Upper lobe of left lung (tissue), 4 donors: ENCODE measurements around the gene MAB21L2.

Source experiments
- CTCF ChIP-seq, 6 experiments: fragments of 450-650 bp in 4 of 6; fragments of 200-600 bp in 2 of 6; sonication (generic) in 2 of 6; IDR thresholded peaks; one replicate each; pipeline ENCODE4 v1.5.1; 2016 to 2019; ENCODE audit warnings: antibody characterized with exemption in 6 of 6
- EP300 ChIP-seq, 4 donors: sonication (generic); formaldehyde crosslinking; IDR thresholded peaks; one replicate each; pipeline ENCODE4 v1.5.1; 2017; ENCODE audit warnings: antibody characterized with exemption in 4 of 4, control low read depth in 2 of 4
- POLR2AphosphoS5 ChIP-seq, 2 donors: sonication (generic); formaldehyde crosslinking; IDR thresholded peaks; one replicate each; pipeline ENCODE4 v1.5.1; 2017; ENCODE audit warnings: antibody characterized with exemption in 2 of 2

DNA sequence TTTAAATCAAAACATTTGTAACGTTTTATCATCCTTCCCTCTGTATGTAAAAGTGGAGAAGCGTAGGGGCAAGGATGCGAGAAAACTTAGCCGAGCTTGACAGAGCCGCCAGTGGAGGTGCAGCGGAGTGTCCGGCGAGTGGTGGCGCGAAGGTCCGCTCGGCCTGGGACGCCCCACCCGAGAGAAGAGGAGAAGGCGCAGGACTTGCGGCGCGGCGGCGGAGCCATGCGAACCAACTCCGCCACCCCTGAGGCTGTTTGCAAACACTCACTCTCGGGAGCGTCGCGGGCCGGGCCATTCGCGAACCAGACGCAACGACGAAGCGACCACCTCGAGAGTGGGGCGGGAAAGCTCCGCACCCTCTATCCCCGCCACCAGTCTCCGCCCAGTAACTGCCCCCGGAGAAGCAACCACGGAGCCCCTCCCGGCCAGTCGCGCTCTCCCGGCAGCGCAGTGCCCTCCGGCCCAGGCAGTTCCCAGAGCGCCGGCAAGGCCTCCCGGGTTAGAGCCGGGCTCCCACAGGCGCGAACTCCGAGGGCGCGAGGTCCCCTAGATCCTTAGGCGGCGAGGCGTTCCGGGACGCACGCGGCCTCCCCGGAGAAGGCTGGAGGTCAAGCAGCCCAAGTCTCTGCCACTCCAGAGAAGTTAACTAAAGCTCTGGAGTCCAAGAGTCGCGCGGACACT, 2.3 kb upstream of the MAB21L2 start:
- TF ChIP-seq CTCF (IDR thresholded peaks at IDR 0.05), result no peak
- TF ChIP-seq EP300 (IDR thresholded peaks at IDR 0.05), result no peak
- no peak for TF ChIP-seq POLR2AphosphoS5 (IDR thresholded peaks at IDR 0.05)
